H1 (cell line): Measurements from ENCODE around the gene C1orf74. TPM values are rescaled to one million over a fixed set of nuclear protein-coding genes. Genes with fewer than 3 reads are reported as not detected.

Experiments
- CTCF ChIA-PET: fragments of 300-600 bp; sonication (Branson Sonifier 250); formaldehyde crosslinking; loops from one replicate; lab custom pipeline; 2021; ENCODE audit not compliant: partially characterized antibody; lab: Charles Lee
- POLR2A ChIA-PET: fragments of 300-600 bp; sonication (Branson Sonifier 250); formaldehyde crosslinking; loops from one replicate; lab custom pipeline; 2021; ENCODE audit warnings: inconsistent platforms; ENCODE audit not compliant: partially characterized antibody; lab: Charles Lee
- DNase-seq, 2 experiments: peaks; one replicate each; pipeline versions ENCODE4 v3.0.0 to v3.0.0-alpha.2; 2010 to 2022; ENCODE audit warnings: low spot score in 2 of 2, low read depth in 1 of 2, mixed read lengths in 1 of 2
- FAIRE-seq: peaks from 2 replicates; lab custom pipeline; 2011; peaks lifted over from hg19 to GRCh38; lab: Jason Lieb, UNC
- H2AFZ ChIP-seq: 2 replicates; pipeline ENCODE4 v1.8.1; 2012; ENCODE audit warnings: low read length, inconsistent platforms
- H2AK5ac ChIP-seq: 2 replicates; pipeline ENCODE4 v1.6.1; 2013; ENCODE audit warnings: low read depth, low read length
- H2BK120ac ChIP-seq: replicated peaks from 2 replicates; pipeline ENCODE3; 2013; ENCODE audit warnings: low read depth, low read length, inconsistent platforms
- H2BK12ac ChIP-seq: 2 replicates; pipeline ENCODE4 v1.6.1; 2013; ENCODE audit warnings: low read depth, low read length
- H2BK15ac ChIP-seq: 2 replicates; pipeline ENCODE4 v1.6.1; 2013; ENCODE audit warnings: low read length
- H2BK20ac ChIP-seq: 2 replicates; pipeline ENCODE4 v1.6.1; 2013; ENCODE audit warnings: low read length
- H2BK5ac ChIP-seq: 2 replicates; pipeline ENCODE4 v1.6.1; 2013; ENCODE audit warnings: low read depth, low read length
- H3K14ac ChIP-seq: 2 replicates; pipeline ENCODE4 v1.6.1; 2013; ENCODE audit warnings: inconsistent platforms; ENCODE audit not compliant: insufficient read length
- H3K18ac ChIP-seq: 2 replicates; pipeline ENCODE4 v1.6.1; 2013; ENCODE audit warnings: low read length; ENCODE audit errors: extremely low read depth
- H3K23ac ChIP-seq: 2 replicates; pipeline ENCODE4 v1.6.1; 2013; ENCODE audit warnings: inconsistent platforms; ENCODE audit not compliant: insufficient read length
- H3K23me2 ChIP-seq: 2 replicates; pipeline ENCODE4 v1.6.1; 2013; ENCODE audit warnings: low read depth, low read length
- H3K27ac ChIP-seq: 2 replicates; pipeline ENCODE4 v1.6.1; 2011; ENCODE audit warnings: low read depth, low read length, inconsistent platforms
- H3K27me3 ChIP-seq, 4 experiments: replicated peaks in 1 of 4; 1 replicate in 1 of 4; 2 replicates in 3 of 4; pipeline versions ENCODE4 v1.6.1 to v1.8.1; 2011 to 2013; ENCODE audit warnings: low read length in 3 of 4, mild to moderate bottlenecking in 3 of 4, inconsistent platforms in 2 of 4, mixed read lengths in 2 of 4, moderate library complexity in 1 of 4; ENCODE audit not compliant: control insufficient read depth in 3 of 4, insufficient read depth in 3 of 4; ENCODE audit errors: extremely low read depth in 1 of 4
- H3K36me3 ChIP-seq, 4 experiments: 2 replicates each; pipeline versions ENCODE4 v1.6.1 to v1.8.1; 2011 to 2013; ENCODE audit warnings: mild to moderate bottlenecking in 4 of 4, low read length in 3 of 4, moderate library complexity in 2 of 4, control low read depth in 1 of 4, inconsistent platforms in 1 of 4; ENCODE audit not compliant: insufficient read depth in 4 of 4, control insufficient read depth in 2 of 4
- H3K4ac ChIP-seq: replicated peaks from 2 replicates; pipeline ENCODE3; 2013; ENCODE audit warnings: low read length, low read depth, mixed read lengths, inconsistent platforms; ENCODE audit not compliant: insufficient read length
- H3K4me1 ChIP-seq, 4 experiments: replicated peaks in 1 of 4; 1 replicate in 1 of 4; 2 replicates in 3 of 4; pipeline versions ENCODE4 v1.6.1 to v1.8.1; 2011 to 2013; ENCODE audit warnings: low read length in 3 of 4, inconsistent platforms in 2 of 4, mixed read lengths in 1 of 4; ENCODE audit not compliant: insufficient read depth in 4 of 4, control insufficient read depth in 3 of 4
- H3K4me2 ChIP-seq, 2 experiments: 2 replicates each; pipeline versions ENCODE4 v1.6.1 to v1.8.1; 2011 to 2013; ENCODE audit warnings: low read depth in 2 of 2, low read length in 2 of 2, control low read depth in 1 of 2, inconsistent platforms in 1 of 2, mild to moderate bottlenecking in 1 of 2; ENCODE audit not compliant: insufficient read depth in 1 of 2
- H3K4me3 ChIP-seq, 4 experiments: fragments of 200-600, 300-600 bp in 1 of 4; sonication (generic), shearing (Covaris generic), sonication (Bioruptor Twin) in 1 of 4; 2 replicates each; pipeline versions ENCODE4 v1.5.1 to v1.8.1; 2011 to 2016; ENCODE audit warnings: low read length in 4 of 4, low read depth in 3 of 4, control low read depth in 2 of 4, inconsistent platforms in 2 of 4, mild to moderate bottlenecking in 2 of 4, mixed read lengths in 1 of 4, moderate library complexity in 1 of 4; ENCODE audit not compliant: insufficient read depth in 2 of 4; ENCODE audit errors: extremely low read depth in 1 of 4
- H3K56ac ChIP-seq: replicated peaks from 2 replicates; pipeline ENCODE3; 2013; ENCODE audit warnings: low read depth, mild to moderate bottlenecking, mixed read lengths, low read length, inconsistent platforms; ENCODE audit not compliant: insufficient read length
- H3K79me1 ChIP-seq: 2 replicates; pipeline ENCODE4 v1.6.1; 2013; ENCODE audit warnings: low read depth, low read length, control low read depth
- H3K79me2 ChIP-seq, 2 experiments: 2 replicates each; pipeline versions ENCODE4 v1.6.1 to v1.8.1; 2012 to 2013; ENCODE audit warnings: low read length in 2 of 2, mild to moderate bottlenecking in 2 of 2, inconsistent platforms in 1 of 2; ENCODE audit not compliant: insufficient read depth in 2 of 2, control insufficient read depth in 1 of 2
- H3K9ac ChIP-seq, 4 experiments: replicated peaks in 1 of 4; 1 replicate in 1 of 4; 2 replicates in 3 of 4; pipeline versions ENCODE4 v1.6.1 to v1.8.1; 2011 to 2013; ENCODE audit warnings: low read depth in 3 of 4, low read length in 3 of 4, control low read depth in 2 of 4, mild to moderate bottlenecking in 2 of 4, moderate library complexity in 2 of 4, inconsistent platforms in 1 of 4; ENCODE audit errors: extremely low read depth in 1 of 4
- H3K9me3 ChIP-seq, 2 experiments: 2 replicates each; pipeline versions ENCODE4 v1.6.1 to v1.8.1; 2012 to 2013; ENCODE audit warnings: mild to moderate bottlenecking in 2 of 2, moderate library complexity in 2 of 2, control low read depth in 1 of 2, inconsistent platforms in 1 of 2, low read depth in 1 of 2, low read length in 1 of 2, mixed read lengths in 1 of 2; ENCODE audit not compliant: insufficient read depth in 2 of 2
- H4K20me1 ChIP-seq, 2 experiments: replicated peaks in 1 of 2; 2 replicates each; pipeline versions ENCODE3 to v1.8.1; 2011 to 2013; ENCODE audit warnings: inconsistent platforms in 2 of 2, low read length in 2 of 2, mild to moderate bottlenecking in 1 of 2; ENCODE audit not compliant: insufficient read depth in 2 of 2, control insufficient read depth in 1 of 2
- H4K5ac ChIP-seq: 2 replicates; pipeline ENCODE4 v1.6.1; 2013; ENCODE audit warnings: low read length, low read depth, mixed read lengths, inconsistent platforms; ENCODE audit not compliant: insufficient read length
- H4K8ac ChIP-seq: 2 replicates; pipeline ENCODE4 v1.8.0; 2013; ENCODE audit warnings: mild to moderate bottlenecking, moderate library complexity, low read length, inconsistent platforms; ENCODE audit not compliant: insufficient read depth; ENCODE audit errors: extremely low read depth
- H4K91ac ChIP-seq: replicated peaks from 2 replicates; pipeline ENCODE3; 2013; ENCODE audit warnings: low read length, mixed read lengths, inconsistent platforms; ENCODE audit not compliant: insufficient read length
- CHD1 ChIP-seq: IDR thresholded peaks from 2 replicates; pipeline ENCODE4 v1.6.1; 2012; ENCODE audit warnings: low read depth, low read length, improper control_type of control experiment
- GTF2F1 ChIP-seq: IDR thresholded peaks from 2 replicates; pipeline ENCODE4 v1.6.1; 2012; ENCODE audit warnings: low read depth, low read length, improper control_type of control experiment, borderline replicate concordance
- JUN ChIP-seq: IDR thresholded peaks from 2 replicates; pipeline ENCODE4 v1.6.1; 2011; ENCODE audit warnings: low read depth, mild to moderate bottlenecking, improper control_type of control experiment, low read length
- KDM1A ChIP-seq: fragments of 200-600, 300-600 bp; sonication (generic); IDR thresholded peaks from 2 replicates; pipeline ENCODE4 v1.7.1; 2016; ENCODE audit warnings: mild to moderate bottlenecking, low read length, borderline replicate concordance
- RFX5 ChIP-seq: IDR thresholded peaks from 2 replicates; pipeline ENCODE4 v1.6.1; 2011; ENCODE audit warnings: low read depth, low read length, improper control_type of control experiment, borderline replicate concordance
- SAP30 ChIP-seq: fragments of 300-600 bp; sonication (generic); IDR thresholded peaks from 2 replicates; pipeline ENCODE4 v1.7.1; 2012; ENCODE audit warnings: low read length, moderate library complexity, mild to moderate bottlenecking, inconsistent platforms; ENCODE audit not compliant: insufficient read depth, insufficient replicate concordance
- TAF1 ChIP-seq: IDR thresholded peaks from 2 replicates; pipeline ENCODE4 v1.6.1; 2011; ENCODE audit warnings: mild to moderate bottlenecking, low read depth, low read length
- WGBS, 2 experiments: shearing (Covaris generic) in 1 of 2; methylation state at CpG; one replicate each; pipeline versions ENCODE4 v1.1.6 to v1.1.7; 2013 to 2015; ENCODE audit warnings: low lambda C conversion rate in 2 of 2, mixed read lengths in 2 of 2, inconsistent platforms in 1 of 2, low coverage in 1 of 2, missing lambda C conversion rate in 1 of 2; ENCODE audit not compliant: insufficient replicate concordance in 2 of 2, insufficient coverage in 1 of 2, insufficient read length in 1 of 2; ENCODE audit errors: extremely low coverage in 1 of 2, missing lambda C conversion rate in 1 of 2; 5-methylcytosine and 5-hydroxymethylcytosine counted together
- polyA plus RNA-seq, 7 experiments: library from polyadenylated mRNA; depleted of rRNA in 3 of 7; stranded (reverse) in 5 of 7; unstranded in 2 of 7; fragments of >200 nt in 5 of 7; fragments of 200-250 nt in 2 of 7; gene quantifications; 1 replicate in 5 of 7; 2 replicates in 1 of 7; 4 replicates in 1 of 7; pipeline versions ENCODE4 v1.2.1 to v1.2.3, GENCODE V29; 2011 to 2013; ENCODE audit warnings: missing spikeins in 2 of 7, mixed read lengths in 2 of 7
- total RNA-seq: library from RNA; stranded (reverse); fragmentation: NEBNext Ultra II Directional; extraction: Animal tissue kit (Norgen Biotek cat#: 25700); gene quantifications from 2 replicates; pipeline ENCODE4 v1.2.1, GENCODE V29; 2021

Gene C1orf74
- total and polyA plus RNA-seq, 2 of the 8 experiments (the other 6 are each of a cell fraction or from before 2014, with no cell fraction given) = 3.1 to 3.9 TPM

- Histone ChIP-seq H2BK12ac (no peak overlapping the region), H2BK15ac (no peak overlapping the region), H3K4me1 (no peaks in the 10 kb centered on the region; a peak in 1 of 7 replicates), H3K79me1 (no peaks in the 10 kb centered on the region), H2BK5ac (no peak overlapping the region), H3K9ac (no peak overlapping the region), H3K23ac (no peak overlapping the region), H3K4me2 (no peak overlapping the region), H3K9me3 (peaks cover 5 to 8% of the 10 kb centered on the region in 2 experiments; a peak in 2 of 4 replicates), H2BK120ac (no peak overlapping the region), H3K14ac (no peak overlapping the region), H4K91ac (no peak overlapping the region), H3K36me3 (no peaks in the 10 kb centered on the region; a peak in 1 of 8 replicates), H3K27ac (no peak overlapping the region), H3K56ac (no peak overlapping the region), H3K4ac (no peak overlapping the region), H3K79me2 (no peaks in the 10 kb centered on the region), H3K27me3 (peaks cover 0 to 2% (median 0%) of the 10 kb centered on the region in 4 experiments; a peak in 2 of 7 replicates), H3K23me2 (peaks cover 13% of the 10 kb centered on the region; the same call in 1 of the 2 replicates), H4K5ac (no peak overlapping the region), H3K18ac (no peak overlapping the region), H2BK20ac (no peak overlapping the region), H2AFZ (no peak overlapping the region), H4K8ac (no peak overlapping the region), H4K20me1 (peaks cover 0 to 11% of the 10 kb centered on the region in 2 experiments), H2AK5ac (no peak overlapping the region), H3K4me3 (no peak overlapping the region)
- no peak for DNase-seq
- WGBS, 2 experiments = 96% methylated on average over 9 of the region's 9 CpGs; no CpG with 5 or more reads in 1 of the 2 experiments
- ChIA-PET CTCF (interaction anchor here (0.5 to 3.1 kb wide), 6 partner anchors 8 to 202 kb away, joined by 3 to 14 read pairs (median 4); partner anchors contain the start of genes C1orf74 and UTP25), POLR2A (no interaction called here)
- no peak for FAIRE-seq
- TF ChIP-seq GTF2F1 = no peak
- TF ChIP-seq CHD1 = no peak
- no peak for TF ChIP-seq KDM1A
- TF ChIP-seq JUN = no peak
- TF ChIP-seq SAP30 = no peak
- TF ChIP-seq RFX5 = no peak
- TF ChIP-seq TAF1 = no peak
Observed at GRCh38 chr1:209768354-209768774, 16.0 kb downstream of the C1orf74 start.
